HG03575 (cell line): ENCODE results near the gene TSPAN1.

Experiments used
- ATAC-seq: cut with Tn5 transposase; IDR thresholded peaks from one replicate; pipeline ENCODE4 v1.9.1; 2021; ENCODE audit not compliant: unreplicated experiment, insufficient number of reproducible peaks, low FRiP score; ENCODE audit errors: extremely low read depth

TSPAN1 gene

DNA sequence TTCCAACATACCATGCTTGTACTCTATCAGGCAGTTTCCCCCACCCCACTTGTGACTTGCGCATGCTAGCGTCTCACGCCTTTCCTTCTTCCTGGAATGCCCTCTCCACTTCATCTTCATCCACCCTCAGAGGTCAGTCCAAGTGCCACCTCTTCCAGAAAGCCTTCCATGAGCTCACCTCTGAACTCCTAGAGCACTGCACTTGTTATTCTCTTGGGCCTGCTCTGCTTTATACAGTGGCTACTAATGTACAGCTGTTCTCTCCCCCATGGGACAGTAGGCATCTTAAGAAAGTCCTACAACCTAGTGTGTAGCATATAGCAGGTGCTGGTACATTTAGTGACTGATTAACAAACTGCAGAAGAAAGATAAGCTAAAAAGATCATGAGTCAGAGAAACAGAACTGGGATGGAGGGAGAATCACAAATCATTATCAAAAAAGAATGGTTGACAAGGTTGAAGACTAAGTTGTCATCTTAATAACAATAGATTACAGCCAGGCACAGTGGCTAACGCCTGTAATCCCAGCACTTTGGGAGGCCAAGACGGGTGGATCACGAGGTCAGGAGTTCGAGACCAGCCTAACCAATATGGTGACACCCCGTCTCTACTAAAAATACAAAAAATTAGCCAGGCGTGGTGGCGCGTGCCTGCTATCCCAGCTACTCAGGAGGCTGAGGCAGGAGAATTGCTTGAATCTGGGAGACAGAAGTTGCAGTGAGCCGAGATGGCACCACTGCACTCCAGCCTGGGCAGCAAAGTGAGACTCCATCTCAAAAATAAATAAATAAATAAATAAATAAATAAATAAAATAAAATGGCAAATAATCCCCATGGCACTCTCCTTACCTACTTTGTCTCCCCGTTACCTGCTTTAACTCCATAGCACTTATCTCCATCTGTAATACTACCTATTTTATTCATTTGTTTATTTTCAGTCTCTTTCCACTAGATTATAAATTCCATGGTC is 16.3 kb upstream of the TSPAN1 start:
- no peak for ATAC-seq

DNA sequence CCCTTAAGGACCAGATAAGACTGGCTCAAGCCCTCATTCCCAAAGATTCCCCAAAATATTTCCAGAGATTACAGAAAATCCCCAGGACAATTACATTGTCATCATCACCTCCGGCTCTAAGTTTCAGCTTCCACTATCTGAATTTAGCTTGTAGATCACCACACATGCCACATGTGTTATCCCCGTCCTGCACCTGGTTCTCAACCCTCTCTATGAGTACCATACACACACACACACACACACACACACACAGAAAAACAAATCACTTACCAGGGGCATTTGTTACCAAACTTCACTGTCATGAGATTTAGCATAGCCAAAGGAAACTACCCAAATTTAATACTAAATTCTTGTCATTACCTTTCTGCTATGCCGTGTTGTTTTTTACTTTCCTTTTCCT is 15.4 kb upstream of the TSPAN1 start:
- no peak for ATAC-seq

GRCh38 chr1:46160212-46160611 is 14.7 kb upstream of the TSPAN1 start:
- ATAC-seq, result no peak

DNA sequence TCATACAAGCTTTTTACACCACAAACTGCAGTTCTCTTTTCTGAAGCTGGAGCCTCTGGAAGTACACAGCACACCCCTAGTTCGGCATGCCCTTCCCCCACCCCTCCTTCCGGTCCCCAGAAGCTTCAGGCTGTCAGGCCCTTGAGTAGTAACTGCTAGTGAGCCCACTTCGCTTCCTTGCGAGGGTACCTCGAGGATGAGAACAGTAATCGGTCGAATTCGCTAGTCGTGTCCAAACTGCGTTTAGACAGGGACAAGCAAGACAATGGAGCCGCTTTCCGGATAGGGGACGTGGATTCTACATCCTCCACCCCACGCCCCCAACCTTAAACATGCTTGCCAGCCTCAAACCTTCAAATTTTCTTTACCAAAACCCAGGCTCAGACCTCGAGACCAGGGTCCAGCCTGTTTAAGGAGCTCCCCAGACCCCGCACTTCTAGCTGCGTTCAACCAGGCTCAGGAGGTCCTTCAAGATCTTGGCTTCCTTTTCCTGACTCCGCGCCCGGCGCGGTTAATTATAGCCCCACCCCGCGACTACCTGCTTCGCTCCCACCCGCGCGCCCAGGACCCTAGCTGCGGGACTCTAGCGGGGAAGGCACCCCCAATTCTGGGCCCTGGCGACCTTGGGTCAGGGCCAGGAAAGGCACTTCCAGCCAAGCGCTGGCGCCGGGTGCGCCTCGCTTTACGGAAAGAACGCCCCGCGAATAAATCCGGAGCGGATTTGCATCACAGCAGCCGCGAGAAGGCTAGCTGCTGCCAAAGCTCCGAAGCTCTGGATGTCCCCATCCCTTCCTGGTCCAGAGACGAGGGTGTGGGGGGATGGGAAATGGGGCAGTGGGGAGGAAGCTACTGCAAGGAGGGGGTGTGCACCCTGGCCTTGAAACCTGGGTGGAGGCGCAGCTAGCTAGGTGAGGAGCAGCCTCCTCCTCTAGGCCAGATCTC is 8.1 kb upstream of the TSPAN1 start:
- no peak for ATAC-seq

GRCh38 chr1:46168477-46168876 is 6.4 kb upstream of the TSPAN1 start:
- ATAC-seq, result no peak

- no peak for ATAC-seq
Measured at GRCh38 chr1:46169811-46170454, 5.0 kb upstream of the TSPAN1 start.

- ATAC-seq, result no peak
Measured at GRCh38 chr1:46171351-46171750, 3.5 kb upstream of the TSPAN1 start.

- ATAC-seq, result no peak
Measured at GRCh38 chr1:46171871-46172270, 3.0 kb upstream of the TSPAN1 start.

GRCh38 chr1:46172321-46172720 is 2.6 kb upstream of the TSPAN1 start:
- no peak for ATAC-seq

DNA sequence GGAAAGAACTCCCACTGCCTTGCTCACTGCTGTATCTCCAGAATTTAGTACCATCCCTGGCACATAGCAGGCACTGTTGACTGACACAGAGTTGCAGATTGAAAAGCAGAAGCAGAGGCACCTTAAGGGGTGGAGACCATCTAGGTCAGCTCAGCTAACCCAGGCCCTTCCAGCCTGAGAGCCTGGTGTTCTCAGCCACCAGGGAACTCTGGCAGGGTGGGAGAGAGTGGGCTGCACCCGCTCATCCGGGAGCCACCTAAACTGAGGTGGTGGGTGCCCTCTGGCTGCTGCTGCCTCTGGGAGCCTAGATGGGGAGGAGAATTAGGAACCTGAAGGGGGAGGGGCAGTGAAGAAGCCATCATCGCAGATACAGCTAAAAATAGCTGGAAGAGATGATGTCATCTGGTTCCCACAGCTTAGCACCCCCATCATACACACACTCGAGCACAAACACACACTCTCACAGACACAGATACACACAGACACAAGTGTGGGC is 1.5 kb upstream of the TSPAN1 start:
- ATAC-seq, result no peak

- no peak for ATAC-seq
Measured at GRCh38 chr1:46175243-46175642, 356 bp downstream of the TSPAN1 start.

- no peak for ATAC-seq
Measured at GRCh38 chr1:46176211-46176865, 1.5 kb downstream of the TSPAN1 start, which contains the start of gene P3R3URF. Gene P3R3URF (minus strand): TSS chr1:46176488. CDS start chr1:46176471, 17 bp downstream.

DNA sequence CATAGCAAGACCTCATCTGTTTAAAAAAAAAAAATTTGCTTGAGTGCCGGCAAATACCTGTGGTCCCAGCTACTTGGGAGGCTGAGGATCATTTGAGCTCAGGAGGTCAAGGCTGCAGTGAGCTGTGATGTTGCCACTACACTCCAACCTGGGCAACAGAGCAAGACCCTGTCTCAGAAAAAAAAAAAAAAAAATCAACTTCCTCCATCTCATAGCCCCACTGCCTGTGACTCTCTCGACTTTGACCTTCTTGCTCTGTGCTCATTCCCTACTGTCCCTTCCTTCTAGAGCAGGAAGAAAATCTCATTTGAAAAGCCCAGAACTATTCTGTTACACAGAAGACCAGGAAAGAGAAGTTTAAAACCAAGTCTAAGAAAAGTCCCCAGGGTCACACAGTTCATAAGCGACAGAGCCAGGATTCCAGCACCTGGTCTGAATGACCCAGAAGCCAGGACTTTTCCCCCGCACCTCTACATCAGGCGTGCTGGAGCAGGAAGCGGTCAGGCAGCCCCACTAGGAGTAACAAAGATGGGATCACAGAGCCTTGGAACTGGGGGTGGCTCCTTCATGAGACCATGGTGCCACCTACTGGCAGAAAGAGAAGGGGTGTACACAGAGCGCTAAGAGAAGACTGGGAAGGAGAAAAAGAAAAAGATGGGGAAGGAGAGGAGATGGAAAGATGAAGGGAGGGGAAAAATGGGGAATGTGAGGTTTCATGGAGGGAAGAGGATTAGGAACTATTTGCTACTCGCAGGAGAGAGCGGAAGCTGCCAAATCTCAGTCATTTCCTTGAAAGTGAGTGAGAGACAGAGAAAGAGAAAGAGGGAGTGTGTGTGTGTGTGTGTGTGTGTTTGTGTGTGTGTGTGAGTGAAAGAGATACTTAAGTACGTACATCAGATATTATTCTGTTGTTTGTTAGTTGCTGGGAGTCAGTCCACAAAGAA is 4.5 kb downstream of the TSPAN1 start:
- no peak for ATAC-seq

GRCh38 chr1:46180082-46180616 is 5.3 kb downstream of the TSPAN1 start:
- ATAC-seq, result no peak

DNA sequence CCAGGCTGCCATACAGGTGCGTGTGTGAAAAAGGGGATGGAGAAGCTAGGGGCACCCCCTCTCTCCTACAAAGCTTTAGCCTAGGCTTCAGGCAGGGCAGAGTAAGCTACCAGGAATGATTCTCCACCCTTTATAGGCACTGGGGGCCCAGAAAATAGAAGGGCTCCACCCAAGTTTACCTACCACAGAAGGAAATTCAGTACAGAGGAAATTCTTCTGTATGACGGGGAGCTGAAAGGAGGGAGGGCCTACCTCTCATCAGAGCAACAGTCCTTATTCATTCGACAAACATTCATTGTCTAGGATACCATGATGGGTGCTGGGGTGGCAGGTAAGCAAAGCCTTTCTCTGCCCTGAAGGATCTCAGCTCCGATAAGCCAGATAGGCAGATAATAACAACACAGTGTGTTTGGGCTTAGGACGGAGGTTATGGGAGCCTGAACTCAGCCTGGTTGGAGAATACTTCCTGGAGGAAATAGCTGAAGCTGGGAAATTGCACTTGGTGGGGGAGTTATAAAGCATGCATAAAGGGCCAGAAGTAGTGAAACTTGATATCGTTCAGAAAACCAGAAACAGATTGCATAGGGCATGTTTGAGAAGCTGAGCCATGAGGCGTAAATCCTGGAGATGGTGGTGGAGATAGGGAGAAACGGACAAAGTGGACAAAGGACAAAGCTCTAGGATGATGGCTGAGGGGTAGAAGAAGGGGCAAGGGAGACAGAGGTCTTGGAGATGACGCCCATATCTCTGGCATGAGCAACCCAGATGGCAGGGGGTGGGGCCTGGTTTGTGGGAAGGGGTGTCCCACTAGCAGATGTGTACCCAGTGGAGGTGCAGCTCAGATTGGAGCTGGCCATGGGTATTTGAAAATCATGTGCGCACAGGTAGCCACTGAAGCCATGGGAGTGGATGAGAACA is 6.7 kb downstream of the TSPAN1 start:
- ATAC-seq, result no peak

DNA sequence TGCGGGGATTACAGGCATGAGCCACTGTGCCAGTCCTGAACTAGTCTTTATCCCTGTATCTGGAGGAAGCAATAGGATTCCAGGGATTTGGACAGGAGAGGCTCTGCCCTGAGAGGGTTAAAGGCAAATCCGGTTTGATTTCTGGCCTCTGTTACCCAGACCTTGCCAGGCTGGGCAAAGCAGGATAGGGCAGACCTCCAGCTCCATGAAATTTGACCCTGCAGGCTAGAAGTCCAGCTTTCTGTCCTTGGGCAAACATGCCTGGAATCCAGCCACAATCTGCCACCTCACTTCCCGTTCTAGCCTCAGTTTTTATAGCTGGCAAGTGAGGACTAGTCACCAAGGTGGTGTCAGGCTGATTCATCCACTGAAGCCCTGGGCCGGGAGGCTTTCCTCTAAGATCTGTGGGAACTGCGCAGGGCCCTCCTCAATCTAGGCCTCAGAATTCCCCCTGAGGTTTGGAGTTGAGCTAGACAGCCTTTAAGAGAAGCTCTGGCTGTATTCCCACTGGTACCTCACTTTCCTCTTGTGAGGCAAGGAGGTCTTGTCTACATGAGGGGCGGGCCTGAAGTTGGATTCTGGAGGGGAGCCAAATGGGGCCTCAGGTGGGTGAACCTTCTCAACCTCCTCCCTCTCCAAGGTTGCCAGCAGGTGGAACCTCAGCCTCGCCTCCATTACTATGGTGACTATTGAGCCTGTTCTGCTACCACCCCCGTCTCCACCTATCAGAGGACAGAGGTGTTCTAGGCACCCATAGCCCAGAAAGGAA is 8.4 kb downstream of the TSPAN1 start:
- ATAC-seq, result no peak
